H1 (cell line): ENCODE measurements around the gene SP7. TPM values are rescaled to one million over a fixed set of nuclear protein-coding genes. Genes with fewer than 3 reads are reported as not detected.

ENCODE experiments used
- CTCF ChIA-PET: fragments of 300-600 bp; sonication (Branson Sonifier 250); formaldehyde crosslinking; loops from one replicate; lab custom pipeline; 2021; ENCODE audit not compliant: partially characterized antibody; lab: Charles Lee
- POLR2A ChIA-PET: fragments of 300-600 bp; sonication (Branson Sonifier 250); formaldehyde crosslinking; loops from one replicate; lab custom pipeline; 2021; ENCODE audit warnings: inconsistent platforms; ENCODE audit not compliant: partially characterized antibody; lab: Charles Lee
- DNase-seq, 2 experiments: peaks; one replicate each; pipeline versions ENCODE4 v3.0.0 to v3.0.0-alpha.2; 2010 to 2022; ENCODE audit warnings: low spot score in 2 of 2, low read depth in 1 of 2, mixed read lengths in 1 of 2
- FAIRE-seq: peaks from 2 replicates; lab custom pipeline; 2011; peaks lifted over from hg19 to GRCh38; lab: Jason Lieb, UNC
- H2AFZ ChIP-seq: 2 replicates; pipeline ENCODE4 v1.8.1; 2012; ENCODE audit warnings: low read length, inconsistent platforms
- H2AK5ac ChIP-seq: 2 replicates; pipeline ENCODE4 v1.6.1; 2013; ENCODE audit warnings: low read depth, low read length
- H2BK120ac ChIP-seq: replicated peaks from 2 replicates; pipeline ENCODE3; 2013; ENCODE audit warnings: low read depth, low read length, inconsistent platforms
- H2BK12ac ChIP-seq: 2 replicates; pipeline ENCODE4 v1.6.1; 2013; ENCODE audit warnings: low read depth, low read length
- H2BK15ac ChIP-seq: 2 replicates; pipeline ENCODE4 v1.6.1; 2013; ENCODE audit warnings: low read length
- H2BK20ac ChIP-seq: 2 replicates; pipeline ENCODE4 v1.6.1; 2013; ENCODE audit warnings: low read length
- H2BK5ac ChIP-seq: 2 replicates; pipeline ENCODE4 v1.6.1; 2013; ENCODE audit warnings: low read depth, low read length
- H3K14ac ChIP-seq: 2 replicates; pipeline ENCODE4 v1.6.1; 2013; ENCODE audit warnings: inconsistent platforms; ENCODE audit not compliant: insufficient read length
- H3K18ac ChIP-seq: 2 replicates; pipeline ENCODE4 v1.6.1; 2013; ENCODE audit warnings: low read length; ENCODE audit errors: extremely low read depth
- H3K23ac ChIP-seq: 2 replicates; pipeline ENCODE4 v1.6.1; 2013; ENCODE audit warnings: inconsistent platforms; ENCODE audit not compliant: insufficient read length
- H3K23me2 ChIP-seq: 2 replicates; pipeline ENCODE4 v1.6.1; 2013; ENCODE audit warnings: low read depth, low read length
- H3K27ac ChIP-seq: 2 replicates; pipeline ENCODE4 v1.6.1; 2011; ENCODE audit warnings: low read depth, low read length, inconsistent platforms
- H3K27me3 ChIP-seq, 4 experiments: replicated peaks in 1 of 4; 1 replicate in 1 of 4; 2 replicates in 3 of 4; pipeline versions ENCODE4 v1.6.1 to v1.8.1; 2011 to 2013; ENCODE audit warnings: low read length in 3 of 4, mild to moderate bottlenecking in 3 of 4, inconsistent platforms in 2 of 4, mixed read lengths in 2 of 4, moderate library complexity in 1 of 4; ENCODE audit not compliant: control insufficient read depth in 3 of 4, insufficient read depth in 3 of 4; ENCODE audit errors: extremely low read depth in 1 of 4
- H3K36me3 ChIP-seq, 4 experiments: 2 replicates each; pipeline versions ENCODE4 v1.6.1 to v1.8.1; 2011 to 2013; ENCODE audit warnings: mild to moderate bottlenecking in 4 of 4, low read length in 3 of 4, moderate library complexity in 2 of 4, control low read depth in 1 of 4, inconsistent platforms in 1 of 4; ENCODE audit not compliant: insufficient read depth in 4 of 4, control insufficient read depth in 2 of 4
- H3K4ac ChIP-seq: replicated peaks from 2 replicates; pipeline ENCODE3; 2013; ENCODE audit warnings: low read length, low read depth, mixed read lengths, inconsistent platforms; ENCODE audit not compliant: insufficient read length
- H3K4me1 ChIP-seq, 4 experiments: replicated peaks in 1 of 4; 1 replicate in 1 of 4; 2 replicates in 3 of 4; pipeline versions ENCODE4 v1.6.1 to v1.8.1; 2011 to 2013; ENCODE audit warnings: low read length in 3 of 4, inconsistent platforms in 2 of 4, mixed read lengths in 1 of 4; ENCODE audit not compliant: insufficient read depth in 4 of 4, control insufficient read depth in 3 of 4
- H3K4me2 ChIP-seq, 2 experiments: 2 replicates each; pipeline versions ENCODE4 v1.6.1 to v1.8.1; 2011 to 2013; ENCODE audit warnings: low read depth in 2 of 2, low read length in 2 of 2, control low read depth in 1 of 2, inconsistent platforms in 1 of 2, mild to moderate bottlenecking in 1 of 2; ENCODE audit not compliant: insufficient read depth in 1 of 2
- H3K4me3 ChIP-seq, 4 experiments: fragments of 200-600, 300-600 bp in 1 of 4; sonication (generic), shearing (Covaris generic), sonication (Bioruptor Twin) in 1 of 4; 2 replicates each; pipeline versions ENCODE4 v1.5.1 to v1.8.1; 2011 to 2016; ENCODE audit warnings: low read length in 4 of 4, low read depth in 3 of 4, control low read depth in 2 of 4, inconsistent platforms in 2 of 4, mild to moderate bottlenecking in 2 of 4, mixed read lengths in 1 of 4, moderate library complexity in 1 of 4; ENCODE audit not compliant: insufficient read depth in 2 of 4; ENCODE audit errors: extremely low read depth in 1 of 4
- H3K56ac ChIP-seq: replicated peaks from 2 replicates; pipeline ENCODE3; 2013; ENCODE audit warnings: low read depth, mild to moderate bottlenecking, mixed read lengths, low read length, inconsistent platforms; ENCODE audit not compliant: insufficient read length
- H3K79me1 ChIP-seq: 2 replicates; pipeline ENCODE4 v1.6.1; 2013; ENCODE audit warnings: low read depth, low read length, control low read depth
- H3K79me2 ChIP-seq, 2 experiments: 2 replicates each; pipeline versions ENCODE4 v1.6.1 to v1.8.1; 2012 to 2013; ENCODE audit warnings: low read length in 2 of 2, mild to moderate bottlenecking in 2 of 2, inconsistent platforms in 1 of 2; ENCODE audit not compliant: insufficient read depth in 2 of 2, control insufficient read depth in 1 of 2
- H3K9ac ChIP-seq, 4 experiments: replicated peaks in 1 of 4; 1 replicate in 1 of 4; 2 replicates in 3 of 4; pipeline versions ENCODE4 v1.6.1 to v1.8.1; 2011 to 2013; ENCODE audit warnings: low read depth in 3 of 4, low read length in 3 of 4, control low read depth in 2 of 4, mild to moderate bottlenecking in 2 of 4, moderate library complexity in 2 of 4, inconsistent platforms in 1 of 4; ENCODE audit errors: extremely low read depth in 1 of 4
- H3K9me3 ChIP-seq, 2 experiments: 2 replicates each; pipeline versions ENCODE4 v1.6.1 to v1.8.1; 2012 to 2013; ENCODE audit warnings: mild to moderate bottlenecking in 2 of 2, moderate library complexity in 2 of 2, control low read depth in 1 of 2, inconsistent platforms in 1 of 2, low read depth in 1 of 2, low read length in 1 of 2, mixed read lengths in 1 of 2; ENCODE audit not compliant: insufficient read depth in 2 of 2
- H4K20me1 ChIP-seq, 2 experiments: replicated peaks in 1 of 2; 2 replicates each; pipeline versions ENCODE3 to v1.8.1; 2011 to 2013; ENCODE audit warnings: inconsistent platforms in 2 of 2, low read length in 2 of 2, mild to moderate bottlenecking in 1 of 2; ENCODE audit not compliant: insufficient read depth in 2 of 2, control insufficient read depth in 1 of 2
- H4K5ac ChIP-seq: 2 replicates; pipeline ENCODE4 v1.6.1; 2013; ENCODE audit warnings: low read length, low read depth, mixed read lengths, inconsistent platforms; ENCODE audit not compliant: insufficient read length
- H4K8ac ChIP-seq: 2 replicates; pipeline ENCODE4 v1.8.0; 2013; ENCODE audit warnings: mild to moderate bottlenecking, moderate library complexity, low read length, inconsistent platforms; ENCODE audit not compliant: insufficient read depth; ENCODE audit errors: extremely low read depth
- H4K91ac ChIP-seq: replicated peaks from 2 replicates; pipeline ENCODE3; 2013; ENCODE audit warnings: low read length, mixed read lengths, inconsistent platforms; ENCODE audit not compliant: insufficient read length
- WGBS, 2 experiments: shearing (Covaris generic) in 1 of 2; methylation state at CpG; one replicate each; pipeline versions ENCODE4 v1.1.6 to v1.1.7; 2013 to 2015; ENCODE audit warnings: low lambda C conversion rate in 2 of 2, mixed read lengths in 2 of 2, inconsistent platforms in 1 of 2, low coverage in 1 of 2, missing lambda C conversion rate in 1 of 2; ENCODE audit not compliant: insufficient replicate concordance in 2 of 2, insufficient coverage in 1 of 2, insufficient read length in 1 of 2; ENCODE audit errors: extremely low coverage in 1 of 2, missing lambda C conversion rate in 1 of 2; 5-methylcytosine and 5-hydroxymethylcytosine counted together
- polyA plus RNA-seq, 7 experiments: library from polyadenylated mRNA; depleted of rRNA in 3 of 7; stranded (reverse) in 5 of 7; unstranded in 2 of 7; fragments of >200 nt in 5 of 7; fragments of 200-250 nt in 2 of 7; gene quantifications; 1 replicate in 5 of 7; 2 replicates in 1 of 7; 4 replicates in 1 of 7; pipeline versions ENCODE4 v1.2.1 to v1.2.3, GENCODE V29; 2011 to 2013; ENCODE audit warnings: missing spikeins in 2 of 7, mixed read lengths in 2 of 7
- total RNA-seq: library from RNA; stranded (reverse); fragmentation: NEBNext Ultra II Directional; extraction: Animal tissue kit (Norgen Biotek cat#: 25700); gene quantifications from 2 replicates; pipeline ENCODE4 v1.2.1, GENCODE V29; 2021
- TF ChIP-seq, protein P1 (sequence below): IDR thresholded peaks from 2 replicates; pipeline ENCODE4 v1.6.1; 2011; ENCODE audit warnings: low read length, improper control_type of control experiment

Gene SP7
- total and polyA plus RNA-seq, 2 of the 8 experiments (the other 6 are each of a cell fraction or from before 2014, with no cell fraction given), result 0.12 to 0.13 TPM

DNA sequence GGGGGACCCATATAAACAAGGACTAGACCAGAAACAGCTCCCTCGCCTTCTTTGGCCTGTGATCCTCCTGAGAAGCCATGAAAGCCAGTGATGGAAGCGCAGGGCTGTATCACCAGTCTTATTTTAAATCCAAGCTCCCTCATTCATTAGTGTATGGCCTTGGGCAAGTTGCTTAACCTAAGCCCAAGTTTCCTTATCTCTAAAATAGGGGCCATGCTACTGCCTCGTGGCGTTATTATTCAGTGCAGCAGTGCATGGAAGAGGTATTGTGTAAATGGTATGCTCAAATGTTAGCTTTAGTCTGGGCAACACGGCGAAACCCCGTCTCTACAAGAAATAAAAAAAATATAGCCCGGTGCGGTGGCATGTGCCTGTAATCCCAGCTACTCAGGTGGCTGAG is 58.2 kb downstream of the SP7 start:
- Histone ChIP-seq H3K27ac (no peak overlapping the region), H3K4me1 (no peaks in the 10 kb centered on the region), H3K27me3 (no peaks in the 10 kb centered on the region), H2BK20ac (no peak overlapping the region), H3K4ac (no peak overlapping the region), H3K23ac (no peak overlapping the region), H3K56ac (no peak overlapping the region), H2BK120ac (no peak overlapping the region), H3K4me3 (no peak overlapping the region), H3K36me3 (peaks cover 22 to 64% (median 53%) of the 10 kb centered on the region in 4 experiments), H3K9me3 (no peaks in the 10 kb centered on the region), H4K5ac (no peak overlapping the region), H2BK15ac (no peak overlapping the region), H2BK12ac (no peak overlapping the region), H3K79me1 (no peaks in the 10 kb centered on the region), H3K18ac (no peak overlapping the region), H3K79me2 (no peaks in the 10 kb centered on the region), H2AFZ (no peak overlapping the region), H3K23me2 (no peaks in the 10 kb centered on the region), H4K8ac (no peak overlapping the region), H4K20me1 (peaks cover 0 to 9% of the 10 kb centered on the region in 2 experiments), H2BK5ac (no peak overlapping the region), H3K9ac (no peak overlapping the region), H4K91ac (no peak overlapping the region), H2AK5ac (no peak overlapping the region), H3K4me2 (no peak overlapping the region), H3K14ac (no peak overlapping the region)
- DNase-seq (no peak), FAIRE-seq (no peak)
- CTCF ChIA-PET, result interaction anchor here (0.6 to 28.3 kb wide), 13 partner anchors 8 to 1253 kb away, joined by 3 to 573 read pairs (median 5); partner anchors contain the start of genes ESPL1 and ITGB7
- WGBS, 2 experiments, result 96% methylated on average over 9 of the region's 9 CpGs; no CpG with 5 or more reads in 1 of the 2 experiments
- POLR2A ChIA-PET, result interaction anchor here (0.7 to 9.3 kb wide), 6 partner anchors 9 to 97 kb away, joined by 3 to 76 read pairs (median 8); partner anchors contain the start of genes ESPL1 and PFDN5
- TF ChIP-seq, protein P1, sequence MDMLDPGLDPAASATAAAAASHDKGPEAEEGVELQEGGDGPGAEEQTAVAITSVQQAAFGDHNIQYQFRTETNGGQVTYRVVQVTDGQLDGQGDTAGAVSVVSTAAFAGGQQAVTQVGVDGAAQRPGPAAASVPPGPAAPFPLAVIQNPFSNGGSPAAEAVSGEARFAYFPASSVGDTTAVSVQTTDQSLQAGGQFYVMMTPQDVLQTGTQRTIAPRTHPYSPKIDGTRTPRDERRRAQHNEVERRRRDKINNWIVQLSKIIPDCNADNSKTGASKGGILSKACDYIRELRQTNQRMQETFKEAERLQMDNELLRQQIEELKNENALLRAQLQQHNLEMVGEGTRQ, result no peak

Other genes starting within 250 kb of the SP7 start
- 13.7 and 16.4 TPM in 2 replicates for gene IGFBP6, start 238.7 kb downstream of the SP7 start, total RNA-seq
- gene IGFBP6, start 238.7 kb downstream of the SP7 start, polyA plus RNA-seq (2011; rRNA removed), result 14.7 and 25.3 TPM in 2 replicates
- not detected in 2 replicates for gene SOAT2, start 232.9 kb downstream of the SP7 start, total RNA-seq
- 0.08 and 0.13 TPM in 2 replicates for gene SOAT2, start 232.9 kb downstream of the SP7 start, polyA plus RNA-seq (2011; rRNA removed)
- gene ZNF740, start 155.6 kb downstream of the SP7 start, total RNA-seq, result 35.6 and 40.0 TPM in 2 replicates
- gene ZNF740, start 155.6 kb downstream of the SP7 start, polyA plus RNA-seq (2011; rRNA removed), result 7.6 and 8.2 TPM in 2 replicates
- 8.8 and 10.0 TPM in 2 replicates for gene CSAD, start 155.4 kb downstream of the SP7 start, total RNA-seq
- 11.3 and 15.4 TPM in 2 replicates for gene CSAD, start 155.4 kb downstream of the SP7 start, polyA plus RNA-seq (2011; rRNA removed)
- 0.54 and 1.2 TPM in 2 replicates for gene ITGB7, start 129.1 kb downstream of the SP7 start, total RNA-seq
- gene ITGB7, start 129.1 kb downstream of the SP7 start, polyA plus RNA-seq (2011; rRNA removed), result 0.25 and 0.35 TPM in 2 replicates
- 68.6 and 68.9 TPM in 2 replicates for gene RARG, start 104.1 kb downstream of the SP7 start, total RNA-seq
- 68.6 and 84.2 TPM in 2 replicates for gene RARG, start 104.1 kb downstream of the SP7 start, polyA plus RNA-seq (2011; rRNA removed)
- gene ESPL1, start 68.1 kb downstream of the SP7 start, total RNA-seq, result 47.0 and 52.7 TPM in 2 replicates
- 31.8 and 49.6 TPM in 2 replicates for gene ESPL1, start 68.1 kb downstream of the SP7 start, polyA plus RNA-seq (2011; rRNA removed)
- gene PFDN5, start 40.8 kb downstream of the SP7 start, total RNA-seq, result 265 and 290 TPM in 2 replicates
- gene PFDN5, start 40.8 kb downstream of the SP7 start, polyA plus RNA-seq (2011; rRNA removed), result 339 and 630 TPM in 2 replicates
- 77.1 and 83.3 TPM in 2 replicates for gene MYG1, start 36.7 kb downstream of the SP7 start, total RNA-seq
- gene MYG1, start 36.7 kb downstream of the SP7 start, polyA plus RNA-seq (2011; rRNA removed), result 104 and 117 TPM in 2 replicates
- gene AAAS, start 14.7 kb downstream of the SP7 start, total RNA-seq, result 66.1 and 68.2 TPM in 2 replicates
- 97.6 and 126 TPM in 2 replicates for gene AAAS, start 14.7 kb downstream of the SP7 start, polyA plus RNA-seq (2011; rRNA removed)
- 75.2 and 79.1 TPM in 2 replicates for gene SP1, start 43.8 kb upstream of the SP7 start, total RNA-seq
- 46.4 and 50.7 TPM in 2 replicates for gene SP1, start 43.8 kb upstream of the SP7 start, polyA plus RNA-seq (2011; rRNA removed)
- 0.34 and 0.35 TPM in 2 replicates for gene AMHR2, start 87.5 kb upstream of the SP7 start, total RNA-seq
- 0.29 and 0.47 TPM in 2 replicates for gene AMHR2, start 87.5 kb upstream of the SP7 start, polyA plus RNA-seq (2011; rRNA removed)
- gene PRR13, start 105.4 kb upstream of the SP7 start, total RNA-seq, result 164 and 185 TPM in 2 replicates
- gene PRR13, start 105.4 kb upstream of the SP7 start, polyA plus RNA-seq (2011; rRNA removed), result 80.4 and 82.9 TPM in 2 replicates
- 1,114 and 1,123 TPM in 2 replicates for gene PCBP2, start 115.7 kb upstream of the SP7 start, total RNA-seq
- 470 and 473 TPM in 2 replicates for gene PCBP2, start 115.7 kb upstream of the SP7 start, polyA plus RNA-seq (2011; rRNA removed)
- gene MAP3K12, start 163.1 kb upstream of the SP7 start, total RNA-seq, result 21.4 and 23.4 TPM in 2 replicates
- gene MAP3K12, start 163.1 kb upstream of the SP7 start, polyA plus RNA-seq (2011; rRNA removed), result 42.7 and 54.1 TPM in 2 replicates
- gene TARBP2, start 164.9 kb upstream of the SP7 start, total RNA-seq, result 66.1 and 69.9 TPM in 2 replicates
- 122 and 135 TPM in 2 replicates for gene TARBP2, start 164.9 kb upstream of the SP7 start, polyA plus RNA-seq (2011; rRNA removed)
- gene NPFF, start 171.1 kb upstream of the SP7 start, total RNA-seq, result 0.80 TPM in 1 of 2 replicates, not detected in the other
- gene NPFF, start 171.1 kb upstream of the SP7 start, polyA plus RNA-seq (2011; rRNA removed), result not detected in 2 replicates